GM13977 (cell line): ENCODE data around the gene FAM200A.
"Not testable (repeated sequence)": the region's sequence is repeated elsewhere in the genome, so short reads cannot be mapped to it uniquely, and the experiment has no call there.

Source experiments
- DNase-seq: peaks from one replicate; pipeline ENCODE4 v3.0.0; 2012; ENCODE audit warnings: low spot score
- CTCF ChIP-seq: IDR thresholded peaks from 2 replicates; pipeline ENCODE4 v1.5.1; 2012; ENCODE audit warnings: mild to moderate bottlenecking, control low read depth; ENCODE audit not compliant: insufficient read depth; ENCODE audit errors: extremely low read depth, missing control alignments
- in situ Hi-C: fragments of 300-500 bp; cut with MboI; formaldehyde crosslinking; loops from one replicate; pipeline ENCODE4 v1.12.0; 2022; ENCODE audit warnings: low sequenced_read_pairs, low pct_unique_long_range_greater_than_20kb, mixed read lengths, inconsistent platforms; ENCODE audit not compliant: unreplicated experiment

Gene FAM200A

GRCh38 chr7:99579956-99580777 lies 28.3 kb upstream of the FAM200A start:
- no peak for DNase-seq
- in situ Hi-C loops: no loop called here
- TF ChIP-seq CTCF: peak; percentile 53

GRCh38 chr7:99579281-99579955 lies 27.5 kb upstream of the FAM200A start:
- in situ Hi-C loops: no loop called here
- no peak for DNase-seq
- no peak for TF ChIP-seq CTCF

GRCh38 chr7:99576251-99576650 lies 24.3 kb upstream of the FAM200A start:
- in situ Hi-C loops: no loop called here
- no peak for DNase-seq
- no peak for TF ChIP-seq CTCF

- in situ Hi-C loops: no loop called here
- TF ChIP-seq CTCF: no peak
- DNase-seq: no peak
These were observed 21.3 kb upstream of the FAM200A start for GRCh38 chr7:99573257-99573656.

GRCh38 chr7:99571768-99572167 lies 19.9 kb upstream of the FAM200A start:
- DNase-seq: no peak

GRCh38 chr7:99568770-99569169 lies 16.9 kb upstream of the FAM200A start:
- in situ Hi-C loops, DNase-seq: not testable (repeated sequence)

More at GRCh38 chr7:99571768-99572167, 19.9 kb upstream of the FAM200A start:
- in situ Hi-C loops: no loop called here
- no peak for TF ChIP-seq CTCF

GRCh38 chr7:99563650-99564049 lies 11.7 kb upstream of the FAM200A start:
- in situ Hi-C loops: no loop called here
- DNase-seq: no peak
- no peak for TF ChIP-seq CTCF
